ENCODE results near the gene GASK1A. TPM values are rescaled to one million over a fixed set of nuclear protein-coding genes. Genes with fewer than 3 reads are reported as not detected.

The GASK1A gene
- total RNA-seq, 2 experiments from 2014 or later, result 0.28 TPM; not detected in 1

- intact Hi-C loops (cut with DNase I, micrococcal nuclease), result no loop called here
Measured at GRCh38 chr3:43031485-43031884, 52.4 kb downstream of the GASK1A start.

GRCh38 chr3:43031889-43032545, 52.9 kb downstream of the GASK1A start:
- Mint-ChIP-seq H3K4me1 (ENCODE audit: low read depth) (peaks cover 8% of the 10 kb centered on the region), H3K36me3 (ENCODE audit: low read depth) (no peaks in the 10 kb centered on the region), H3K27ac (no peak overlapping the region), H3K9me3 (no peaks in the 10 kb centered on the region), H3K27me3 (no peaks in the 10 kb centered on the region), H3K4me3 (no peak overlapping the region)
- ChIA-PET POLR2A (interaction anchor here (0.5 kb wide), 1 partner anchor 72 kb away, joined by 3 read pairs; no protein-coding TSS in a partner anchor), CTCF (no interaction called here)
- Histone ChIP-seq H3K27ac (ENCODE audit: low read depth in 1 of 2, low read length in 2 of 2) (no peak overlapping the region), H3K36me3 (ENCODE audit: insufficient read depth, low read length) (no peaks in the 10 kb centered on the region), H3K4me3 (ENCODE audit: low read length) (no peak overlapping the region), H3K9me3 (ENCODE audit: control insufficient read depth in 1 of 2, insufficient read depth in 1 of 2, low read length in 2 of 2) (peaks cover 0 to 11% of the 10 kb centered on the region in 2 experiments), H3K27me3 (ENCODE audit: control insufficient read depth in 1 of 2, insufficient read depth in 2 of 2, low read length in 2 of 2) (no peaks in the 10 kb centered on the region), H3K4me1 (ENCODE audit: insufficient read depth, low read length) (peaks cover 10% of the 10 kb centered on the region)
- ATAC-seq (ENCODE audit: poor library complexity), result no peak
- no peak for TF ChIP-seq CTCF (IDR thresholded peaks at IDR 0.05)
- intact Hi-C loops (cut with DNase I, micrococcal nuclease), result no loop called here
- no peak for DNase-seq

More at GRCh38 chr3:43031485-43031884, 52.4 kb downstream of the GASK1A start:
- no peak overlapping the region for H3K27ac ChIP-seq (ENCODE audit: low read depth in 1 of 2, low read length in 2 of 2)
- ATAC-seq (ENCODE audit: poor library complexity) (no peak), DNase-seq (no peak)
- Mint-ChIP-seq H3K27ac (no peak overlapping the region), H3K4me3 (no peak overlapping the region), H3K27me3 (no peaks in the 10 kb centered on the region), H3K4me1 (ENCODE audit: low read depth) (peaks cover 8% of the 10 kb centered on the region), H3K36me3 (ENCODE audit: low read depth) (no peaks in the 10 kb centered on the region), H3K9me3 (no peaks in the 10 kb centered on the region)
- no peaks in the 10 kb centered on the region for H3K27me3 ChIP-seq (ENCODE audit: control insufficient read depth in 1 of 2, insufficient read depth in 2 of 2, low read length in 2 of 2)
- H3K4me3 ChIP-seq (ENCODE audit: low read length), result no peak overlapping the region
- ChIA-PET POLR2A (interaction anchor here (0.5 kb wide), 1 partner anchor 72 kb away, joined by 3 read pairs; no protein-coding TSS in a partner anchor), CTCF (no interaction called here)
- H3K9me3 ChIP-seq (ENCODE audit: control insufficient read depth in 1 of 2, insufficient read depth in 1 of 2, low read length in 2 of 2), result peaks cover 0 to 11% of the 10 kb centered on the region in 2 experiments
- TF ChIP-seq CTCF (IDR thresholded peaks at IDR 0.05), result no peak
- no peaks in the 10 kb centered on the region for H3K36me3 ChIP-seq (ENCODE audit: insufficient read depth, low read length)
- H3K4me1 ChIP-seq (ENCODE audit: insufficient read depth, low read length), result peaks cover 10% of the 10 kb centered on the region

- POLR2A ChIA-PET, result no interaction called here
- H3K4me3 ChIP-seq (ENCODE audit: low read length), result no peak overlapping the region
- no peak for TF ChIP-seq CTCF (IDR thresholded peaks at IDR 0.05)
- intact Hi-C loops (cut with DNase I, micrococcal nuclease), result no loop called here
- Mint-ChIP-seq H3K36me3 (ENCODE audit: low read depth) (no peaks in the 10 kb centered on the region), H3K9me3 (no peaks in the 10 kb centered on the region), H3K27ac (no peak overlapping the region), H3K4me3 (no peak overlapping the region), H3K27me3 (no peaks in the 10 kb centered on the region), H3K4me1 (ENCODE audit: low read depth) (peaks cover 9% of the 10 kb centered on the region)
- H3K9me3 ChIP-seq (ENCODE audit: control insufficient read depth in 1 of 2, insufficient read depth in 1 of 2, low read length in 2 of 2), result peaks cover 0 to 11% of the 10 kb centered on the region in 2 experiments
- H3K27me3 ChIP-seq (ENCODE audit: control insufficient read depth in 1 of 2, insufficient read depth in 2 of 2, low read length in 2 of 2), result no peaks in the 10 kb centered on the region
- ATAC-seq (ENCODE audit: poor library complexity) (no peak), DNase-seq (no peak)
- no peak overlapping the region for H3K27ac ChIP-seq (ENCODE audit: low read depth in 1 of 2, low read length in 2 of 2)
- no peaks in the 10 kb centered on the region for H3K36me3 ChIP-seq (ENCODE audit: insufficient read depth, low read length)
- peaks cover 10% of the 10 kb centered on the region for H3K4me1 ChIP-seq (ENCODE audit: insufficient read depth, low read length)
- CTCF ChIA-PET, result interaction anchor here (1.4 kb wide), 1 partner anchor 9 kb away, joined by 3 read pairs; no protein-coding TSS in a partner anchor
Measured at GRCh38 chr3:43032646-43033628, 53.8 kb downstream of the GASK1A start.
